ENCODE results near the gene HIGD1B.

DNA sequence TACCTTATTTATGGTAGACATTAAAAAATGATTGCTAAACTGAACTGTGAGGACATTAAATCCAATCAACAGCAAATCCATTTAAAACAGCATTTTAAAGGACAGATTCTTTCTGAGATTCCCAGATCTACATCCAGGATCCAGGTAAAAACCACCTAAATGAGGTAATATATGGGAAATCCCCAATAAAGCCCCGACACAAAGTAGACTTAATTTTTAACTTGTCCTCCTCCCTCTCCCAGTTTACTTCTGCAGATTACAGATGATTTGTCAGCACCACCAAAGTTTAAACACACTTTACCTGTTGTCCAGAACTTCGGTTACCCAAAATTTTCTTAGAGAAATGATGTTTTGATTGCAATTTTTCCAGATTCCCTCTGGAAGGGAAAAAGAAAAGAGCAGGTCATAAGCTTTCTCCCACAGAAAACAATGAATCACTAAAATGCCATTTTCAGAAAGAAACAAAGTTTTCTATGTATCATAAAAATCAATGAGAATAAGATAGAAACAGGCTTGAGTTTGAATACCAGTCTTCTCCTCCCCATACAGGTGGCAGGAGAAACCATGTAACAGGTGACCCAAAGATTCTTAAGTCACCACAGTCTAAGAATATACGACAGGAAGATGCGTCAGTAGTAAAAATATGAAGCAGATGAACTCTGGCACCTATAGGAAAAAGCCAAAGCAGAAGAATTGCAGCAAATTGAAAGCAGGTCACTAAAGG is 40.4 kb upstream of the HIGD1B start:
- TF ChIP-seq, protein P1, sequence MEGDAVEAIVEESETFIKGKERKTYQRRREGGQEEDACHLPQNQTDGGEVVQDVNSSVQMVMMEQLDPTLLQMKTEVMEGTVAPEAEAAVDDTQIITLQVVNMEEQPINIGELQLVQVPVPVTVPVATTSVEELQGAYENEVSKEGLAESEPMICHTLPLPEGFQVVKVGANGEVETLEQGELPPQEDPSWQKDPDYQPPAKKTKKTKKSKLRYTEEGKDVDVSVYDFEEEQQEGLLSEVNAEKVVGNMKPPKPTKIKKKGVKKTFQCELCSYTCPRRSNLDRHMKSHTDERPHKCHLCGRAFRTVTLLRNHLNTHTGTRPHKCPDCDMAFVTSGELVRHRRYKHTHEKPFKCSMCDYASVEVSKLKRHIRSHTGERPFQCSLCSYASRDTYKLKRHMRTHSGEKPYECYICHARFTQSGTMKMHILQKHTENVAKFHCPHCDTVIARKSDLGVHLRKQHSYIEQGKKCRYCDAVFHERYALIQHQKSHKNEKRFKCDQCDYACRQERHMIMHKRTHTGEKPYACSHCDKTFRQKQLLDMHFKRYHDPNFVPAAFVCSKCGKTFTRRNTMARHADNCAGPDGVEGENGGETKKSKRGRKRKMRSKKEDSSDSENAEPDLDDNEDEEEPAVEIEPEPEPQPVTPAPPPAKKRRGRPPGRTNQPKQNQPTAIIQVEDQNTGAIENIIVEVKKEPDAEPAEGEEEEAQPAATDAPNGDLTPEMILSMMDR (IDR thresholded peaks at IDR 0.05), result no peak
- TF ChIP-seq POLR2A (IDR thresholded peaks at IDR 0.05), result no peak

All from testis (tissue), 2 donors.